K562 (cell line): Measurements from ENCODE around the gene PPP1R12B. TPM values are rescaled to one million over a fixed set of nuclear protein-coding genes. Genes with fewer than 3 reads are reported as not detected.

Experiments
- ATAC-seq: fragments of 200-7000 bp; cut with Tn5 transposase; 3 replicates; pipeline ENCODE4 v1.9.1; 2020; ENCODE audit warnings: moderate library complexity
- BruUV-seq: library from RNA; stranded (reverse); fragments of 400-500 nt; replicated peaks from 2 replicates; lab custom pipeline; 2021; lab: Mats Ljungman, UMichigan
- CTCF ChIA-PET: fragments of 300-600 bp; formaldehyde crosslinking; extraction: SDS; loops from one replicate; lab custom pipeline; 2021; ENCODE audit warnings: low intra/inter-chr PET ratio; lab: Yijun Ruan, JAX
- POLR2A ChIA-PET: fragments of 300-600, 350-650 bp; sonication (Branson Sonifier 250); formaldehyde crosslinking; extraction: SDS; loops from one replicate; lab custom pipeline; 2021; ENCODE audit warnings: antibody characterized with exemption, inconsistent platforms; lab: Yijun Ruan, JAX
- DNase-seq, 4 experiments: peaks; one replicate each; pipeline versions ENCODE4 v3.0.0 to v3.0.0-alpha.2; 2011 to 2018; ENCODE audit warnings: low spot score in 3 of 4, mixed read lengths in 3 of 4; ENCODE audit errors: extremely low read depth in 1 of 4
- FAIRE-seq: peaks from 2 replicates; lab custom pipeline; 2011; peaks lifted over from hg19 to GRCh38; lab: Jason Lieb, UNC
- H2AFZ ChIP-seq: 2 replicates; pipeline ENCODE4 v1.6.0; 2011; ENCODE audit warnings: low read depth, low read length, control low read depth, inconsistent platforms
- H3K27ac ChIP-seq: fragments of 200-600 bp; 3 replicates; pipeline ENCODE4 v1.8.0; 2011; ENCODE audit warnings: low read depth, mild to moderate bottlenecking, control low read depth, inconsistent platforms, low read length, moderate library complexity, mixed read lengths; ENCODE audit errors: extremely low read depth
- H3K27me3 ChIP-seq, 2 experiments: fragments of 300-600 bp in 1 of 2; 2 replicates in 1 of 2; 3 replicates in 1 of 2; pipeline versions ENCODE4 v1.6.0 to v1.8.0; 2011; ENCODE audit warnings: inconsistent platforms in 2 of 2, low read length in 2 of 2, mild to moderate bottlenecking in 1 of 2, mixed read lengths in 1 of 2, moderate library complexity in 1 of 2; ENCODE audit not compliant: control insufficient read depth in 2 of 2, insufficient read depth in 2 of 2
- H3K36me3 ChIP-seq: fragments of 300-600 bp; 3 replicates; pipeline ENCODE4 v1.8.0; 2011; ENCODE audit warnings: mild to moderate bottlenecking, low read length, inconsistent platforms; ENCODE audit not compliant: control insufficient read depth, insufficient read depth
- H3K4me1 ChIP-seq, 2 experiments: fragments of 200-600 bp in 1 of 2; replicated peaks in 1 of 2; 2 replicates in 1 of 2; 3 replicates in 1 of 2; pipeline versions ENCODE4 v1.5.1 to v1.8.0; 2011; ENCODE audit warnings: inconsistent platforms in 2 of 2, low read length in 2 of 2, mild to moderate bottlenecking in 1 of 2, mixed read lengths in 1 of 2, moderate library complexity in 1 of 2; ENCODE audit not compliant: control insufficient read depth in 2 of 2, insufficient read depth in 2 of 2
- H3K4me2 ChIP-seq: 2 replicates; pipeline ENCODE4 v1.6.1; 2011; ENCODE audit warnings: low read length, control low read depth, inconsistent platforms, mixed read lengths; ENCODE audit not compliant: insufficient read depth
- H3K4me3 ChIP-seq: fragments of 200-600 bp; sonication (generic), shearing (Covaris generic); 2 replicates; pipeline ENCODE4 v1.5.1; 2016; ENCODE audit warnings: control low read depth, inconsistent platforms
- H3K79me2 ChIP-seq: fragments of 200-600 bp; 3 replicates; pipeline ENCODE4 v1.8.0; 2011; ENCODE audit warnings: low read length, inconsistent platforms; ENCODE audit not compliant: control insufficient read depth, insufficient read depth
- H3K9ac ChIP-seq, 2 experiments: 2 replicates each; pipeline versions ENCODE4 v1.6.0 to v1.6.1; 2011; ENCODE audit warnings: low read depth in 2 of 2, low read length in 2 of 2, control low read depth in 1 of 2, inconsistent platforms in 1 of 2, mild to moderate bottlenecking in 1 of 2, mixed read lengths in 1 of 2; ENCODE audit not compliant: insufficient read depth in 1 of 2
- H3K9me1 ChIP-seq: one replicate; pipeline ENCODE4 v1.6.0; 2011; ENCODE audit warnings: inconsistent platforms, mild to moderate bottlenecking, low read length, moderate library complexity; ENCODE audit not compliant: control insufficient read depth, insufficient read depth
- H3K9me3 ChIP-seq: replicated peaks from 2 replicates; pipeline ENCODE4 v1.5.1; 2011; ENCODE audit warnings: low read depth, low read length, inconsistent platforms; ENCODE audit not compliant: control insufficient read depth, insufficient read depth
- H4K20me1 ChIP-seq: replicated peaks from 2 replicates; pipeline ENCODE4 v1.6.1; 2011; ENCODE audit warnings: low read length, inconsistent platforms, mixed read lengths; ENCODE audit not compliant: control insufficient read depth, insufficient read depth
- EZH2 ChIP-seq: IDR thresholded peaks from 2 replicates; pipeline ENCODE4 v1.6.1; 2012; ENCODE audit warnings: low read depth, mild to moderate bottlenecking, inconsistent platforms, low read length, borderline replicate concordance
- SRSF9 ChIP-seq: fragments of 200-400 bp; formaldehyde crosslinking; IDR thresholded peaks from 2 replicates; pipeline ENCODE4 v1.6.1; 2017; ENCODE audit warnings: low read depth, low read length, borderline replicate concordance
- WGBS: fragments of 100-300 bp; shearing (Covaris generic); methylation state at CpG from one replicate; pipeline ENCODE4 v1.1.6; 2016; ENCODE audit warnings: low coverage, mixed read lengths; ENCODE audit not compliant: insufficient coverage; ENCODE audit errors: missing lambda C conversion rate; 5-methylcytosine and 5-hydroxymethylcytosine counted together
- in situ Hi-C: fragments of 300-500 bp; cut with MboI; formaldehyde crosslinking; loops from 4 replicates; pipeline ENCODE4 v1.15.0; 2018; ENCODE audit warnings: inconsistent platforms, mixed read lengths
- intact Hi-C: fragments of 100-400 bp; cut with micrococcal nuclease; formaldehyde crosslinking; loops from 2 replicates; pipeline ENCODE4 v1.14.2; 2022
- polyA plus RNA-seq, 8 experiments: library from polyadenylated mRNA; depleted of rRNA in 4 of 8; stranded (reverse) in 5 of 8; unstranded in 3 of 8; fragments of >200 nt; fragmentation: Nextera tagmentation in 2 of 8; fragmentation: Illumina TruSeq in 1 of 8; extraction: Ambion mirVana in 2 of 8; extraction: Trizol in 1 of 8; gene quantifications; 2 replicates each; pipeline versions ENCODE4 v1.2.1 to v1.2.3, GENCODE V29; 2011 to 2014; ENCODE audit warnings: inconsistent platforms in 1 of 8, missing spikeins in 1 of 8
- total RNA-seq, 7 experiments: library from RNA; depleted of rRNA in 6 of 7; stranded (reverse); fragments of >200 nt in 6 of 7; fragmentation: Illumina TruSeq in 2 of 7; extraction: Trizol in 2 of 7; gene quantifications; 2 replicates each; pipeline versions ENCODE4 v1.2.1 to v1.2.3, GENCODE V29; 2011 to 2021; ENCODE audit warnings: low replicate concordance in 1 of 7
- TF ChIP-seq, protein P1 (sequence below): fragments of 250-450 bp; sonication (Bioruptor Pico); IDR thresholded peaks from 2 replicates; pipeline ENCODE4 v1.4.0; 2020; ENCODE audit warnings: mild to moderate bottlenecking, moderate library complexity, borderline replicate concordance
- TF ChIP-seq, protein P2 (sequence below): fragments of 250-450 bp; sonication (Bioruptor Pico); IDR thresholded peaks from 2 replicates; pipeline ENCODE4 v1.4.0; 2020; ENCODE audit warnings: mild to moderate bottlenecking

The PPP1R12B gene
- total and polyA plus RNA-seq, 9 of the 15 experiments (the other 6 are each of a cell fraction or from before 2014, with no cell fraction given): 0.73 to 16.9 (median 13.6) TPM

GRCh38 chr1:202302166-202302565 lies 46.3 kb upstream of the PPP1R12B start:
- in situ Hi-C loops: loop anchor here (25.0 kb wide), 1 partner anchor 90 kb away; no protein-coding TSS in a partner anchor
- no peak overlapping the region for H3K4me3 ChIP-seq
- no peak overlapping the region for H3K9ac ChIP-seq
- H3K9me3 ChIP-seq: no peaks in the 10 kb centered on the region
- no peak overlapping the region for H3K4me2 ChIP-seq
- FAIRE-seq: no peak
- no peak overlapping the region for H3K27ac ChIP-seq
- H3K9me1 ChIP-seq: peaks cover 5% of the 10 kb centered on the region
- H3K27me3 ChIP-seq: peaks cover 47 to 95% of the 10 kb centered on the region in 2 experiments
- WGBS: 4% methylated on average over 9 of the region's 9 CpGs
- no peaks in the 10 kb centered on the region for H3K36me3 ChIP-seq
- no peak overlapping the region for H2AFZ ChIP-seq
- intact Hi-C loops: no loop called here
- no peak for DNase-seq
- POLR2A ChIA-PET: interaction anchor here (1.2 to 1.5 kb wide), 2 partner anchors 10 to 14 kb away, joined by 5 to 7 read pairs; no protein-coding TSS in a partner anchor
- TF ChIP-seq, protein P1, sequence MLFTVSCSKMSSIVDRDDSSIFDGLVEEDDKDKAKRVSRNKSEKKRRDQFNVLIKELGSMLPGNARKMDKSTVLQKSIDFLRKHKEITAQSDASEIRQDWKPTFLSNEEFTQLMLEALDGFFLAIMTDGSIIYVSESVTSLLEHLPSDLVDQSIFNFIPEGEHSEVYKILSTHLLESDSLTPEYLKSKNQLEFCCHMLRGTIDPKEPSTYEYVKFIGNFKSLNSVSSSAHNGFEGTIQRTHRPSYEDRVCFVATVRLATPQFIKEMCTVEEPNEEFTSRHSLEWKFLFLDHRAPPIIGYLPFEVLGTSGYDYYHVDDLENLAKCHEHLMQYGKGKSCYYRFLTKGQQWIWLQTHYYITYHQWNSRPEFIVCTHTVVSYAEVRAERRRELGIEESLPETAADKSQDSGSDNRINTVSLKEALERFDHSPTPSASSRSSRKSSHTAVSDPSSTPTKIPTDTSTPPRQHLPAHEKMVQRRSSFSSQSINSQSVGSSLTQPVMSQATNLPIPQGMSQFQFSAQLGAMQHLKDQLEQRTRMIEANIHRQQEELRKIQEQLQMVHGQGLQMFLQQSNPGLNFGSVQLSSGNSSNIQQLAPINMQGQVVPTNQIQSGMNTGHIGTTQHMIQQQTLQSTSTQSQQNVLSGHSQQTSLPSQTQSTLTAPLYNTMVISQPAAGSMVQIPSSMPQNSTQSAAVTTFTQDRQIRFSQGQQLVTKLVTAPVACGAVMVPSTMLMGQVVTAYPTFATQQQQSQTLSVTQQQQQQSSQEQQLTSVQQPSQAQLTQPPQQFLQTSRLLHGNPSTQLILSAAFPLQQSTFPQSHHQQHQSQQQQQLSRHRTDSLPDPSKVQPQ: no peak
- TF ChIP-seq, protein P2, sequence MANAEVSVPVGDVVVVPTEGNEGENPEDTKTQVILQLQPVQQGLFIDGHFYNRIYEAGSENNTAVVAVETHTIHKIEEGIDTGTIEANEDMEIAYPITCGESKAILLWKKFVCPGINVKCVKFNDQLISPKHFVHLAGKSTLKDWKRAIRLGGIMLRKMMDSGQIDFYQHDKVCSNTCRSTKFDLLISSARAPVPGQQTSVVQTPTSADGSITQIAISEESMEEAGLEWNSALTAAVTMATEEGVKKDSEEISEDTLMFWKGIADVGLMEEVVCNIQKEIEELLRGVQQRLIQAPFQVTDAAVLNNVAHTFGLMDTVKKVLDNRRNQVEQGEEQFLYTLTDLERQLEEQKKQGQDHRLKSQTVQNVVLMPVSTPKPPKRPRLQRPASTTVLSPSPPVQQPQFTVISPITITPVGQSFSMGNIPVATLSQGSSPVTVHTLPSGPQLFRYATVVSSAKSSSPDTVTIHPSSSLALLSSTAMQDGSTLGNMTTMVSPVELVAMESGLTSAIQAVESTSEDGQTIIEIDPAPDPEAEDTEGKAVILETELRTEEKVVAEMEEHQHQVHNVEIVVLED (CRISPR knock-in tag): no peak
- no peak for TF ChIP-seq SRSF9
- TF ChIP-seq EZH2: peak; percentile 95; the same call in 1 of the 2 replicates
- ATAC-seq: no peak
- H4K20me1 ChIP-seq: peaks cover 3% of the 10 kb centered on the region; the same call in 1 of the 2 replicates
- H3K79me2 ChIP-seq: no peaks in the 10 kb centered on the region
- BruUV-seq: no TSS peak
- CTCF ChIA-PET: no interaction called here
- H3K4me1 ChIP-seq: no peaks in the 10 kb centered on the region
